ENCODE data around the gene CXorf66.
A peak's percentile ranks its signal among the peaks of the same experiment; 100 is the strongest.

Gene CXorf66

GRCh38 chrX:139933904-139934303 lies 31.4 kb downstream of the CXorf66 start:
- DNase-seq (ENCODE audit: low read depth): no peak
- peak overlapping the region; percentile 58 for H3K4me3 ChIP-seq (ENCODE audit: low read depth, low read length)
- TF ChIP-seq CTCF (IDR thresholded peaks at IDR 0.05; ENCODE audit: low read depth, low read length, missing control alignments): no peak

DNA sequence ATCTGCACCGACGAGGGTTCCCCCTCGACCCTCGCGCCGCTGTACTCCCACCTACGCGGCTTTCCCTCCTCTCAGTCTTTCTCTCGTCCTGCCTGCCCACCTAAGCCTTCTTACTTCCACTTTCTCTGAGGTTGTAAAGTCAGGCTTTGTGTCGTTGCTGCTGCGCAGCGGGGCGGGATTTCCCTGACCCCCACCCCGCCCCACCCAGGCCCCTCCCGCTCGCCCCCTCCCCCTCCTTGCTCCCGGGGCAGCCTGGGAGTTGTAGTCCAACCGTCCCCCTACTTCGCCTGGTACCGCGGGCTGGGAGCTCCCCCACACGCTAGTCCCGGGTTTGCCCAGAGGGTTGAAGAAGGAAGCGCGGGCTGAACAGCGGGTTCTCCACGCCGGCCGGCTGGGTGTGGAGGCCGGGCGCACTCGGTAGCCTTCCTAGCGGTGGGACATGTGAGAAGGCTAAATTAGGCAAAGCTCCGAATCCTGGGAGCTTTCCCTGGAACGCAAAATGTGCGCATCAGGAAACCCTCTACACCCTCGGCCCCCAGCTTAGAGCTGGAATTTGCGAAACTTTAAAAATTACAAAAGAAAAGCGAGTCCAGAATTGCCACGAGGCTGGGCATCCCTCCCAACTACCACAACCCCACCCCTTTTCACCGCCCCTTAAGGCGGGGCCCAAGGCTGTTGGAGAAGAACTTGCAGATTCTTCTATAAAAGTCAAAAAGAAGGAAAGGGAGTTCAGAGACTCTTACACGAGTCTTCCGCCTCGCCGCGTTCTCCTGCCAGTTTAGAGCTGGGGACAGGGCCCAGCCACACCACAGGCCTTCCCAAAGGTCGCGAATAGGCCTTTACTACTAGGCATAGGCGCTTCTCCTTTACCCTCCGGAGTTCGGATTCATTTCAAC lies 32.2 kb downstream of the CXorf66 start, which contains the start of gene ATP11C:
TSS of gene ATP11C (minus strand) at position 153 of the 896 bp plus-strand sequence. CDS start 1,011 bp downstream, outside the sequence.
- DNase-seq (ENCODE audit: low read depth): peak; percentile 60

GRCh38 chrX:139932073-139932900 lies 33.0 kb downstream of the CXorf66 start:
- H3K4me3 ChIP-seq (ENCODE audit: low read depth, low read length): peak overlapping the region; percentile 79
- no peak for TF ChIP-seq CTCF (IDR thresholded peaks at IDR 0.05; ENCODE audit: low read depth, low read length, missing control alignments)
- DNase-seq (ENCODE audit: low read depth): no peak

More for the DNA sequence above, 32.2 kb downstream of the CXorf66 start, which contains the start of gene ATP11C:
- peak within 1 kb of the TSS; percentile 79 for H3K4me3 ChIP-seq (ENCODE audit: low read depth, low read length)
- TF ChIP-seq CTCF (IDR thresholded peaks at IDR 0.05; ENCODE audit: low read depth, low read length, missing control alignments): peak; percentile 1

GRCh38 chrX:139931646-139932072 lies 33.7 kb downstream of the CXorf66 start:
- no peak for TF ChIP-seq CTCF (IDR thresholded peaks at IDR 0.05; ENCODE audit: low read depth, low read length, missing control alignments)
- H3K4me3 ChIP-seq (ENCODE audit: low read depth, low read length): peak overlapping the region; percentile 79
- DNase-seq (ENCODE audit: low read depth): no peak

DNA sequence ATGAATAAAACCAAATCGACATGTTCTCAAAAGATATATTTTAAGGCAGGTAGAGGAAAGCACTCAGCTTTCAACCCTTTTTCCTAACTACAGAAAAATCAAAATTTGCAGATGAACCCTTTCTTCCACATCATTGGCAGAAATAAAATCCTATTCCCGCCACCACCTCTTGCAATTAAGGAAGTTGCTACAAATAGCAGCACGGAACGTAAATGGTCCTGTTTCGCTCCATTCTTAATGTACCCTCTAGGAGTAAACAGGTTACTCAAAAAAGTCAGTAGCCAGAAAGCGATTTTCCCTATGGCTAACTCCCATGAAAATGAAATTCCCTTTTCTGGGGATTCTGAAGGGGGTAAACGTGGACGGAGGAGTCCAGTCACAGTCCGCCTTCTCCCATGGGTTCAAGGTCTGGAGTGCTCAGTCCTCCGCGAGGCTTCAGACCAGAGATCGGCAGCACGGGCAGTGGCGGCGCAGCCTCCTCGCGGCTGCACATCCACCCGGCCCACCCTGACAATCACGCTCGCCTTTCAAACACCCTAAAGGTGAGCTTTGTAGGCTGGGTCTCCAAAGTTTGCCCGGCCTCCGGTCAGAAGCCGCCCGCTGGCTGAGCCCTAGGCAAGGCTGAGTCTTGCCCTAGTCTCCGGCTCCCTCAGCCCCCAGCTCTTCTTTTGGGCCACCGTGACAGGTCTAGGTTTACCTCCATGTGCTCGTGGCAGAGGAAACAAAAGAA lies 34.2 kb downstream of the CXorf66 start:
- H3K4me3 ChIP-seq (ENCODE audit: low read depth, low read length): peak overlapping the region; percentile 79
- TF ChIP-seq CTCF (IDR thresholded peaks at IDR 0.05; ENCODE audit: low read depth, low read length, missing control alignments): no peak
- DNase-seq (ENCODE audit: low read depth): no peak

DNA sequence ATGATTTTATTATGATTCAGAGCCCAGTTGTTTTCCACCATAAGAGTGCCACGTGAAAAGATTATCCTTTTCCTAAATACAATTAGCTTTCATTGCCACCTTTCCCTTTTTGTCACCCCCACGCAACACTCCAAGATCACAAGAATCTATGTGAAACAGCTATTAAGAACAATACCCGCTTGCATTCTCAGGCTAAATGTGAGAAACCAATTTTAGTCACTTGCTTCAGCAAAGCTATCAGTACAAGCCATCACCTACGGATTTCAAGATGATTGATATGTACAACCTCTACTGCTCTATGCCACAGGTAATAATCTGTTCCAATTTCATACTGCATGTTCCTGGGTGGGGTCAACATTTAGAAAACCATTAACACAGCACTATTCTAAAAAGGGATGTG lies 34.9 kb downstream of the CXorf66 start:
- TF ChIP-seq CTCF (IDR thresholded peaks at IDR 0.05; ENCODE audit: low read depth, low read length, missing control alignments): no peak
- no peak for DNase-seq (ENCODE audit: low read depth)
- H3K4me3 ChIP-seq (ENCODE audit: low read depth, low read length): peak overlapping the region; percentile 79

Measured in GM12864 (cell line).